Nucleus accumbens (tissue), 56 donors: ENCODE results near the gene ITPR1.
A peak's percentile ranks its signal among the peaks of the same experiment; 100 is the strongest.

ENCODE experiments used
- DNase-seq, 56 donors: peaks; one replicate each; lab custom pipeline; 2025; lab: John Stamatoyannopoulos, UW

ITPR1 gene

DNA sequence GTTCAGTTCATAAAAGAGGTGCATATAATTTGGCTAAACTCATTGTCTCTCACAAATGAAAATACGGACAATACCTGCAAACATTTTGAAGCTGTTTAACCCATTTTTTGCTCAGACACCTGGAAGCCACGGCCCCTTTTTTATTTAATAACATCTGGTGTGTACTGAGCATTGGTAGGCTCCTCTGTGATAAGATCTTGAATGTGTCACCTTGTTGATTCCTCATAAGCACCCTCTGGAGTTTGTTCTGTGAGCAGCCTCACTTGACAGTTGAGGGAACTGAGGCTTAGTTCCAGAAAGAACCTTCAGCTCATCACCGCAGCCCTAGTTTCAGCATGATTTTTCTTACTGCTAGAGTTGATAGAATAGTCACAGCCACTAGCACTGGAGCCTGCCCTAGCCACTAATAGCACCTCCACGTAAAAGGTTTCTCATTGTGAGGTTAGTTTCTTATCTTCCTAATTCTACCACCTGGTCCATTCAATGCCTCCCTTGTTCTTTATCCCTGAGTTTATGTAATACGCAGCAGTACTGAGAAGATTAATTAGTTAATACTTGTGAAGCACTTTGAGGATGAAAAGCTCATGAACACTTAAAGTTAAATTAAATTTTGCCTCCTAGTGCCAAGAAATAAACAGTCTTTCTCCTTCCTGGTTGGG lies 71.9 kb downstream of the ITPR1 start:
- no peak for DNase-seq

DNA sequence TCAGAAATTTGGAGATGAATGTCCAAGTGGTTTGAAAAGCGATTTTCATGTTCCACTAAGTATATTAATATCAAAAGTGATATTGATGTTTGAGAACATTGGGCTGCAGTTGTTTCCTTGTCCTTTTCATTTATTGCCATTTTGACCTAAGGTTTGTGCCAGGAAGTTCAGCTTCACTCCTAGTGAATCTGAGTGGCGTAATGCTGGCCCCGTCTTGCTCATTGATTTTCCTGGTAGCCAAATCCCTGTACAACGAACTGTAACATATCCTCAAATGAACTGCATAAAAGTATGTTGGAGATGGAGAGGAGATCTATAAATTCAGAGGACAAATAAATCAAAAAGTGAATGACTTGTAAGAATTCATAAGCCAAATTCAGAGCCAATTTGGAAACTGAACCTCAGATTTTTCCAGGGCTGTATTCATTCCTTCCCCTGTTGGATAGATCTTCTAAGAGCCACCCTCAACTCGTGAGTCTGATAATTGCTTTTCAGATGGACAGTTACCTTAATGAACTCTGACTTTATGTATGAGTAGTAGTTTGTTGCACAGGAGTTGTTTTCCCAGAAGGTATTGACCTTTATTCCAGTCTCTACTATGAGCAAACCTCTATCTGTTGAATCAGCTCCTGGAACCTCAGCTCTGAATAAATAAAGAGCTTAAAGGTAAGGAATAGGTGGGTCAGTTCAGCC lies 72.8 kb downstream of the ITPR1 start:
- DNase-seq, result no peak

DNA sequence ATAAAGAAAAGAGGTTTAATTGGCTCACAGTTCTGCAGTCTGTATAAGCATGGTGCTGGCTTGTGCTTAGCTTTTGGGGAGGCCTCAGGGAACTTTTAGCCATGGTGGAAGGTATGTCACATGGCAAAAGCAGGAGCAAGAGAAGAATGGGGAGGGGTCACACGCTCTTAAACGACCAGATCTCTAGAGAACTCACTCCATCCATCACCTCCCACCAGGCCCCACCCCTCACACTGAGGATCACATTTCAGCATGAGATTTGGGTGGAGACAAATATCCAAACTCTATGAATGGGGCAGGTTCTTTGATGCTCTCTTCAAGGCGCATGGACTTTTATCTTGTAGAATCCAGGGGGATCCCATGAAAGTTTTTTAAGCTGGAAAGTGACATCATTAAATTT lies 75.7 kb downstream of the ITPR1 start:
- DNase-seq, result no peak

DNA sequence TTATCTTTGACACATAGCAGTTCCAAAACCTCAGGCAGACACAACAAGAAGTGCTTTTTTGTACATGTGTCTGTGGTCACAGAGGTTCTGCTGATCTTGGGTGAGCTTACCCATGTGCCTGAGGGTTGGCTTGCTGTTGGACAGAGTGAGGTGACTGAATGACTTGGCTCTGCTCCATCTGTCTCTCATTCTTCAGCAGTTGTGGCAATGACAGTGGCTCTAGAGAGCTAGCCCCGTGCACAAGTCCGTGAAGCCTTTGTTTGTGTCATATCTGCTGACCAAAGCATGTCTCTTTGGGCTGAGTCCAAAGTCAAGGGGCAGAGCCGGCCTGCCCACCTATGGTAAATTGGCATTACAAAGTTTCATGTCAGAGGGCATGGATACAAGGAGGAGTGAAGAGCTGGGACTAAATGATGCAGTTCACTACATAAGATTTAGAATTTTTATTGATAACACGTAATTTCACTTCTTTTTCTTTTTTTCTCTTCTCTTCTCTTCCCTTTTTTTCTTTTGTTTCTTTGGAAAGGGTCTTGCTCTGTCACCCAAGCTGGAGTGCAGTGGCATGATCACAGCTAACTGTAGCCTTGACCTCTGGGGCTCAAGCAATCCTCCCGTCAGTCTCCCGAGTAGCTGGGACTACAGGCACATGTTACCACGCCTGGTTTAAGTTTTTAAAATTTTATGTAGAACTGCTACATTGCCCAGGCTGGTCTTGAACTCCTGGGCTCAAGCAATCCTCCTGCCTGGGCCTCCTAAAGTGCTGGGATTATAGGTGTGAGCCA lies 77.9 kb downstream of the ITPR1 start:
- no peak for DNase-seq

DNA sequence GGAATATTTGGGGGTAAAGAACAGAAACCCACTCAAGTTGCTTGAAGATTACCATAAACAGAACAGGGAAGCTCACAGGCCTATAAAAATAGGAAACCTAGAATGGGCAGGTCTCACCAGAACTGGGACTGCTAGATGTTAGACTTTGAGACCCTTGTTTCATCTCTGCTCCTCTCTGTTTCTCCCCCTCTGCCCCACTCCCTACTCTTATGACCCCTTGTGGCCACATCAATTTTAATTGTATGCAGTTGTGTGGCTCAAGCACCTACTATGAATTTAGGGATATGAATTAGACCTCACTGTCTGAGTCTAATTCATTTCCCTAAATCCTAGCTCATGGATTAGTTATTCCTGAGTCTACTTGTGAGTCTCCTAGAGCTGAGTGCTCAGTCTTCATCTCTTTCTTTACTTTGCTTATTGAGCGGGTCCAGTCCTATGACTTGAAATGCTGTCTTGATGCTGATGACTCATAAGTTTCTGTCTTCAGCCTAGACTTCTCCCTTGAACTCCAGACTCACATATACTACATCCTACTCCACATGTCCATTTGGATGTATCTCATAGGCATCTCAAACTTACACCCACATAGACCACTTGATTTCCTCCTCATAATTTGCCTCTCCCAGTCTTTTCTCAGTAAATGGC lies 78.7 kb downstream of the ITPR1 start:
- DNase-seq, result no peak

DNA sequence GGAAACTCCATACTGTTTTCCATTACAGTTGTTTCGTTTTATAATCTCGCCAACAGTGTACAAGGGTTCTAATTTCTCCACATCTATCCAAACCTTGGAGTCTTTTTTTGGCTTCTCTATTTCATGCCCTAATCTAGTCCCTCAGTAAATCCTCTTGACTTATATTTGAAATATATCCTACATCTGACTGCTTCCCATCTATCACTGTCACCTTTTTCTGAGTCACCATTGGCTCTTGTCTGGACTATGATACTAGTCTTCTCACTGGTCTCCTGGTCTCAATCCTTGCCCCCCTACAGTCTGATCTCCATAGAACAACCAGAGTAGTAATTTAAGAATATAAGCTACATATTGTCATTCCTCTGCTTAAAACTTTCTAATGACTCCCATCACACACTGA lies 80.0 kb downstream of the ITPR1 start:
- DNase-seq, result no peak

DNA sequence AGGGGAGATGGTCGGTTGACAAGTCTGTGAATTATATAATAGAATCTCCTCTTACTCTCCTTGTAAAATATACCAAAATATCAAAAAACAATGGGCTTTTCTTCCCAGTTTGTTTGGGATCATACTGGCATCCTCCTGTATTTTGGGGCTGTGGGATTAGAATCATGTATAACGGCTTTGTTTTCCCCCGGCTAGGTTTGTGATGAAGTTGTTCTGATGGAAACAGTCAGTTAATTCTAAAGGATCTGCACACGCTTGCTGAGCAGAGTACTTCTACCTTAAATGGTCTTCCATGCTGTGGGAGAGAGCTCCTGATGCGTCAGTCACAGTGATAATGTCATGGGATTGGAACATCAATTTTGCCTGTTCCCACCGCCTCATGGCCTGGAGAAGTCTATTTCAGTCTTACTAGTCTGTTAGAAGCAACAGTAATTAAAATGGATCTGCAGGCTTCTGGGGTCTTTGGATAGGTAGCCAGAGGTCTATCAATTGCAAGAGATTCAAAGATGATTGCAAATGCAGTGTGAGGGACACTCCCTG lies 81.3 kb downstream of the ITPR1 start:
- no peak for DNase-seq

DNA sequence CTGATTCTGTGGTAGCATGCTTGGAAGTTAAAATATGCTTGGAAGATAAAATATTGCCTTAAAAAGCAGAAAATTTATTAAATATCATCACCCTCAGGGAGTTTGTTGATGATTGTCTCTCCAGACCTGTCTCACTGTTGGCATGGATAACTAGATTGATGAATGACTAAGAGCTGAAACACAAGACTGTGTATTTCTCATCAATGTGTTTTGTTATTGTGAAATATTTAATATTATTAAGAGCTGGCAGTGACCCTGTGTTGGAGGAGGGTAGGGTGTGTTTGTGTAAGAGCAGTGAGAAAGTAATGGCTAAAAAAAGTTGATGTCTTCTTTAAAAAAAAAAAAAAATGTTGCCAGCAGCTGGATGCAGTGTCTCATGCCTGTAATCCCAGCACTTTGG lies 82.2 kb downstream of the ITPR1 start:
- no peak for DNase-seq

DNA sequence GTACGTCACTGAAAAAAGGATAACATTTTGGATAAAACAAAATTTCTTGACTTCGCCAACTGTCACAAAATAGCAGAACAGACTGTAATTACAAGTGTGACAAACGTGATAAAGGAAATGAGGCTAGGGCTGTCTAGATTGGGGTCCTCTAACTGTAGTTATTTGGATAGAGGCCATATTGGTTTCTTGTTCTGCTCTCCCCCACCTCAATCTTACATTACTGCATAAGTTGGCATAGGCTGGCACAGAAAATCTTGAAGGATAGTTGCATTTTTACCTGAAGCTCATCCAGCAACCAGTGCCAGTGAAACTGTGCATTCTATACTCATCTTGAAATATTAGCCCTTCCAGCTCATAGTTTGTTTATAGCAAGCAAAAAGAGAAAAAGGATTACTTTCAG lies 84.6 kb downstream of the ITPR1 start:
- no peak for DNase-seq

DNA sequence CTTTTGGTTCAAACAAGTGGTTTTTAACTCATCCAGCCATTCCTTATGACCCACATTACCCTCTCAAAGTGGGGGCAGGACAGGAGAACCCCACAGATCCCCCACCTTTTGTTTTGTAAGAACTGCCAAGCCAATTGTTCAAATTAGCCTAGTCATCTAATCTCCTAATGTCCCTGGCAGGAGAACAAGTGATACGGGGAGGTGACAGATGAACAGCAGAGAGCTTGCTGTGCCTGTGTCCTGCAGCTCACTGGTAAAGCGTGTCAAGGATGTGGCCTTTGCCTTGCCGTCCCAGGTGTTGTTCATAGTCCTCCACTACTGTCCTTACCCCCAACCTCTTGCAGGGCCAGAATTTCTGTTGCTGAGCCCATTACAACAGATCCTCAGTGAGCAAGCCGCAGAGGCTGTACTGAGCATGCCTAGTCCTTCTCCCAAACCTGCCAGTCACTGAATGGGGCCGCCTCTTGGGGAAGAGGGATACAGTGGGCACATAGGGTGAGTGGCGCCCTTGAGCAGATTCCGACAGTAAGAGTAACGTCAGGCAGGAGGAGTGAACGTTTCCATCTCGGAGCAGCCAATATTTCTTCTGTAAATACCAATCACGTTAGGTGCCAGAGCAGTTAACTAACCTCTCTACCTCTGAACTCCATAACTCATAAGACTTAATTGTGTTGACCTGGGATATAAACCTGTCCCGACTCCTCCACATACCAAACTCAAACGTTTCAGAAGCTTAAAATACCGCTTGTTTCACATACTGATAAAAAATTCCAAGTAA lies 87.4 kb downstream of the ITPR1 start:
- DNase-seq, result no peak

DNA sequence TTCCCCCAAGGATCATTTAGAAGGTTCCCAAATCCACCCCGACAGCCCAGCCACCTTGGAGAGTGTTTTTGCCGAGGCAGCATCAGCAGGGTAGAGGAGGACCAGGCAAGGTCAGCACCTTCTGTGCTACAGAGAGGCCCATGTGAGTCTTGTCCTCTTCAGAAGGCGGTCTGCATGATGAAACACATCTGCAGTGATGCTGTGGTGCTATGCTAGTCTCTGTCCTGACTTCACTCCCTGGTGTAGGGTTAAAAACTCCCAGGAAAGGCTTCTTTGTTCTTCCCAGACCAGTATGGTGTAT lies 87.9 kb downstream of the ITPR1 start:
- no peak for DNase-seq

DNA sequence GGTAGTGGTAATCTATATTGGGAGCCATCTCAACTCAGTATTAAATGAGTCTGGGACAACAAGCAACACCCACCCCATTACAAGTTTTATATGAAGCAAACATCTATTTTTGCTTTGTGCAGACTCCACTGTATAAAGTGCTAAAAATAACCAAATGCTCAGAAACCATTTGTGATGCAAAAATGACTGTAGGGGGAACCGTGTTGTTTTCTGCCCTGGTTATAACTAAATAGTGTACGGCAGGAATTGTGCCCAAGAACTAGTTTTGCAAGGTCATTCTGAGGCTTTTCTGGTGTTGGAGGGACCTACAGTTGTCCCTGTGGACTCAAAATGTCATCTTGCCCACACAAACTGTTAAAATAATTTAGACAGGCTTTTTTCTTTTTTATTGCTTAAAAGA lies 88.3 kb downstream of the ITPR1 start:
- DNase-seq, result no peak

DNA sequence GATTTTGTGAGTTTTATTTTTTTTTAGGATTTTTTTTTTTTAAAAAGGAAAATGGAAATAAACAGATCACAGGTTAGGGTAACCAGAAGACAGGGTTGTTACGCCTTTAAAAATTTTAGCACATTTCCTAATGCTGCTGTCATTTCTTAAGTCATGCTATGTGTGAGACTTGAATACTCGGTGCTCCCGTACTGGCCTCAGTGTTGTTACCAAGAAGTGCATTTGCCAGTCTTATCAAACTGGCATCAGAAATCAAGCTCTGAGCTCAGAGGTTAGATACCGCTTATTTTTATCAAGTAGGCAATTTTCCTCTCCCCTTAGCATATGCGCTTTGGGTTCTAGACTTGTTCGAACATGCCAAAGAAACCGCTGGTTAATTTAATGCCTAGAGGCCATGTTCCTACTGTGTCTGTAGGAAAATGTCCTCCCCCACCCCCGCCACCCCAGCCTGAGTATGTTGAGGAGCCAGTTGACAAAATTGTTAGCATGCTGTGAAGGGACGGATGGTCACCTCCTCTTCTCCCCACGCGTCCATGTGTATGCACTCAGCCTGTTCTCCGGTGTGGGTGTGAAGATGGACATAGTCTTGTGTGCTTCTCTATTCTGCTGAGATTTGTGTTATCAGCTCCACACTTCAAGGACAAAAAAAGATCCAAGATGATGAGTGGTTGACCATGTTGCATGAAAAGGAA lies 88.9 kb downstream of the ITPR1 start:
- DNase-seq, result no peak

DNA sequence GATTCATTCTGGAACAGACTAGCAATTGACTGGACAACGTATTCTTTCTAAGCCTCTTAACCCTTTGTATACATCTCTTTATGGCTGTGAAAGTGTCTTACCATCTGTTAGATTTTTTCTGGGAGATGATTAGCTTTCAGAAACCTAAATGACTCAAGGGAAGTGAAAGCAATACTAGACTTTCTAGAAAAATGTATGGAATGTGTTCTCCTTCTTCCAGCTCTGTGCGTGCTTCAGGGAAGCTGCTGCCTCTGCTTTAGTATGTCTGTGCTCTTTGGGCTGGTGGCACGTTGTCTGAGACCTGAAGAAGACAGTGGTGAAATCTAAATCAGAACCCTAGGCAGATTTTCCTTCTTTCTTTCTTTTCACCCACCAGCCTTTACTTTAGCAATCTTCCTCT lies 89.5 kb downstream of the ITPR1 start:
- no peak for DNase-seq

DNA sequence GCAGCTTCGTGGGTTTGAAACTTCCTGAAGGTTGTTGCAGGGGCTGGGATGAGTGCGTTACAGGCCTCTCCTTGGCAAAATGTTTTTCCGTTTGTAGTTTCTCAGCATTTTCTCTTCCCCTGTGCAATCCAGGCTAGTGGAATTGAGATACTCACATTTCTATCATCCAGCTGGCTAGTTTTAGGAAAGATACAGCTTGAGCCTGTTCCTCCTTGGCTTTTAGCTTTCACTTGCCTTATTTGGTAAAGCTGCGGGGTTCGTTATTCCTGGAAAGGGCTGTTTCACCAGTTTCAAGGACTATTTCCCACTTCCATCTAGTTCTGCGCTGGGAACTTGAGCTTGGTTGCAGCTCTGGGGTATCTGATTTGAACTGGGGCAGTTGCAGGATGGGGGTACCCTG lies 90.3 kb downstream of the ITPR1 start:
- no peak for DNase-seq

DNA sequence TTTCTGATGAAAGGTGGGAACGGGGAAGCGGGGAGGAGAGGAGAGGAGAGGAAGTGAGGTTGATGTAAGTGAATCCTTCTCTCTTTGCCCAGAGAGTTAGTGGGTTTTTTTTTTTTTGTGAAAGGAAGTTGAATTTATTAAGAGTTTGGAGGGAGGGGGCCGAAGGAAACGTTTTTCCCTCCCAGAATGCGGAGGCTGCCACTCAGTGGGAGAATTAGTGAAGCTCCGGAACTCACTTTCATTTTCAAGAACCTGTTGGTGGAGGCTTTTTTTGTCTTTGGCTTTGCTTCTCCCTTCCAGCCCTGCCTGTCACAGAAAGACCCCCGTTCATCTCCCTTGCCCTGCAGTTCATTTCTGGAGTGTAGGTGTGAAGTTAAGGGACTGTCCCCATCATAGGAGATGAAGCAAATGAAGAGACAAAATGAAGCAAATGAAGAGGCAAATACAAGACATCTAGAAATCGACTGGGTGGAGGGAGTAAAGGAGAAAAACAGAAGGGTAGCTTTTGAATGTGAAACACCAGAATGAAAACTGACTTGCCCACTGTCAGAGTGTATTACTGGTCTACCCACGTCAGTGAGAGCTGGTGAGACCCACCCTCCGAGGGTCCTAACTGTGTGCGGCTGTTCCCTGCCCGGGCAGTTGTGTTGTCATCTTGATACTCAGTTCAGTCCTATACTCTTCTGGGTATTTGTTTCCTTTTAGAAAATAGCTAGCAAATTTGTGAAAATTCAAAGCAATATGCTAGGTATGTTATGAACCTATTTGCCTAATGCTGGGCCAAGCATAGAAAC lies 91.5 kb downstream of the ITPR1 start:
- peak in 16 of 56 donors; percentile 1 to 60 (median 12) for DNase-seq

DNA sequence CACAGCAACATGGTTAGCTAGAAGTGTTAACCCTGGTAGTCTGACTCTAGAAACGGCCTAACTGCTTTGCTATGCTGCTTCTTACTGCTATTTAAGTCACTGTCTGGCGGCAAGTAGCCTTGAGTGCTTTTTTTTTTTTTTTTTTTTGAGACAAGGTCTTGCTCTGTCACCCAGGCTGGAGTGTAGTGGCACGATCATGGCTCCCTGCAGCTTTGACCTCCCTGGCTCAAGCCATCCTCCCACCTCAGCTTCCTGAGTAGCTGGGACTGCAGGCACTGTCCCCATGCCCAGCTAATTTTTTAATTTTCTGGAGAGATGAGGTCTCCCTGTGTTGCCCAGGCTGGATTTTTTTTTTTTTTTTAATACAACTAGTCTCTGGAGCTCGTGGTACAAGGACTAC lies 93.2 kb downstream of the ITPR1 start:
- DNase-seq, result no peak

DNA sequence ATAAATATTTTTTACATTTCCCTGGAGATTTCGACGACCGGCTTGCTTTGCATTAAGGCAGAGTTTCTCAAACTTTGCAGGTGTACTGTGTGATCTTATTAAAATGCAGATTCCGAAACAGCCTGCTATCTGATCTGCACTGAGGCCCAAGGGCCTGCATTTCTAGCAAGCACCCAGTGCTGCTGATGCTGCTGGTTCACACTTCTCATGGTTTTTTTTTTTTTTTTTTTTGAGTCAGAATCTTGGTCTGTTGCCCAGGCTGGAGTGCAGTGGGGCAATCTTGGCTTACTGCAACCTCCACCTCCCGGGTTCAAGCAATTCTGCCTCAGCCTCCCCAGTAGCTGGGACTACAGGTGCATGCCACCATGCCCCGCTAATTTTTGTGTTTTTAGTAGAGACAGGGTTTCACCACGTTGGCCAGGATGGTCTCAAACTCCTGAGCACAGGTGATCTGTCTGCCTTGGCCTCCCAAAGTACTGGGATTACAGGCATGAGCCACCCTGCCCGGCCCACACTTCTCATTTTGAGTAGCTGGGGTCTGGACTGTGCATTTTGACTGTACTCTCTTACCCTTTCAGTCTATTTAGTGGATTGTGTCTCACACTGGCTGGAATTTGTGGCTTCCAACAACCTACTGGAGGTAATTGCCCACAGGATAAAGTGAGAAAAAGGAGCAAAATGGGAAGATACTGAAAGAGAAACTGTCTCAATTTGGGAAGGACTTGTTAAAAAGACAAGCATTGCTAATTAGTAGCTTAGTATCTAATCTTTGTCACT lies 94.1 kb downstream of the ITPR1 start:
- DNase-seq, result no peak

DNA sequence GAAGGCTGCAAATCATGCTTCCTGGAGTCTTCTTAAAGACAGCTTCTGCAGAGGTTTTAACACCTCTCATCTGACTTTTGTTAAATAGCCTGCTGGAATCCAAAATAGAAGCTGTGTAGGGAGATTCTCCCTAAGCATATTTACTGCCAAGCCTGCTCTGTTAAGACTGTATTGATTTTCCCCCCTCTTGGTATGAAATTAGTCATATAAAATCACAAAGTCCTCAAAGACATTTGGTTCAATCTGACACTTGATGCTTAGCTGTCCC lies 94.6 kb downstream of the ITPR1 start:
- no peak for DNase-seq
